Right renal pelvis (tissue), 4 donors: Measurements from ENCODE around the gene SAMHD1. TPM values are rescaled to one million over a fixed set of nuclear protein-coding genes. Genes with fewer than 3 reads are reported as not detected.
"Not testable (repeated sequence)": the region's sequence is repeated elsewhere in the genome, so short reads cannot be mapped to it uniquely, and the experiment has no call there.

Experiments used
- DNase-seq, 4 donors: peaks; one replicate each; pipeline ENCODE4 v3.0.0-alpha.2; 2013; ENCODE audit warnings: low read depth in 4 of 4, low spot score in 3 of 4, missing footprints in 1 of 4
- polyA plus RNA-seq, 4 donors: library from polyadenylated mRNA; unstranded; fragments of 120-200 nt; gene quantifications; one replicate each; pipeline ENCODE4 v1.2.1, GENCODE V29; 2013; ENCODE audit not compliant: insufficient read length in 4 of 4

The SAMHD1 gene
- polyA plus RNA-seq = 10 to 100 TPM; 22.1 to 27.6 (median 25.6) TPM

DNA sequence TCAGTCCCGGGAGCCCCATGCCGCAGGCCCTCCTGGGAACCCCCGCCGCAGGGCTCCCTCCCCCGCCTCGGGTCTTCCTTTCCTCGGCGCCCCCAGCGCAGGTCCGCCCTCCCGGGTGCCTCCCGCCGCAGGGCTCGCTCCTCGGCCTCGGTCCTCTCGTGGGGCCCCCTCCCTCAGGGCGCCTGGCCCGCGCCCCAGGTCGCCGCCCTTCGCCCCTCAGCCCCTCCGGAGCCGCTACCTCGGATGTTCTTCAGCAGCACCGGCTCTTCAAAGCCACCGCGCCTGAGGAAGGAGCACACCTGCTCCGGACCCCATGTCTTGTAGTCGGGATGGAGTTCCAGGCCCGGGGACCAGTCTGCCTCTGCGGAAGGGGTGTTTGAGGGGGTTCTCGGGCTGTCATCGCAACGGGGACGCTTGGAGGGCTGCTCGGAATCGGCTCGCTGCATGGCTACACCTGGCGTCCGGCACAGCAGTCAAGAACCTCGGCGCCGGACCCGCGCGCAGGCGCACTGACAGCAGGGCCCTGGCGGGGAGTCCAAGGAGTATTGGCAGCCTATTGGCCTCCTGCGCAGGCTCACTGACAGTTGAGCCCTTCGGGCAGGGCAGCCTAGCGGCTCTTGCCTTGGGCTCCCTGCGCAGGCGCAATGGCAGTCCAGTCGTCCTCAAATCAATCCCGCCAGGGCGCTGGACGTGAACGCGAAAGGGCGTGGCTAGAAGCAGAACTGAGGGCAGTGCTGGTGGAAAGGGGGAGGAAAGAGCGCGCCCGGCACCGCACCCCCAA lies at the start of gene SAMHD1:
TSS of gene SAMHD1 (minus strand) at position 511 of the 781 bp plus-strand sequence. CDS start at position 446, 65 bp downstream.
- DNase-seq = peak; percentile 78 to 90 (median 86)

DNA sequence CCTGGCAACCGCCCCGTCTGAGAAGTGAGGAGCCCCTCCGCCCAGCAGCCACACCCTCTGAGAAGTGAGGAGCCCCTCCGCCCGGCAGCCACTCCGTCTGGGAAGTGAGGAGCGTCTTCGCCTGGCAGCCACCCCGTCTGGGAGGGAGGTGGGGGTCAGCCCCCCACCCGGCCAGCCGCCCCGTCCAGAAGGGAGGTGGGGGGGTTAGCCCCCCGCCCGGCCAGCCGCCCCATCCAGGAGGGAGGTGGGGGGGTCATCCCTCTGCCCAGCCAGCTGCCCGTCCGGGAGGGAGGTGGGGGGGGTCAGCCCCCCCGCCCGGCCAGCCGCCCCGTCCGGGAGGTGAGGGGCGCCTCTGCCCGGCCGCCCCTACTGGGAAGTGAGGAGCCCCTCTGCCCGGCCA lies 48.7 kb upstream of the SAMHD1 start:
- DNase-seq = not testable (repeated sequence)

DNA sequence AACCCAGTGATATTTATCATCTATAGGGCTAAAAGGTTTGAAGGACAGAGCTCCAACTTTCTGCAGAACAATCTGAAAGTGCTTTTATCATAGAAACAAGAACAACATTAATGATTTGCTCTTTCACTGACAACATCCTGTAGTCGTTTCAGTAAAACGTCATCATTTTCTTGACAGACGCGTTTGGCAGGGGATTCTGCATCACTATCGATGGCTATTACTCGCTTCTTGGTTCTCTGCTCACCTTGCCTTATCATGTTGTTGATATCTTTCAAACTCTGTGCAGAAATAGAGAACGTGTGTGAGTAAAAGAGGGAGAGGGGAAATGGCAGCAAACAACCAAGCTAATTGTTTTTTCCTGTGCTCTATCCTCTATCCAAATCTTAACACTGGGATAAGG lies 47.1 kb upstream of the SAMHD1 start:
- no peak for DNase-seq

DNA sequence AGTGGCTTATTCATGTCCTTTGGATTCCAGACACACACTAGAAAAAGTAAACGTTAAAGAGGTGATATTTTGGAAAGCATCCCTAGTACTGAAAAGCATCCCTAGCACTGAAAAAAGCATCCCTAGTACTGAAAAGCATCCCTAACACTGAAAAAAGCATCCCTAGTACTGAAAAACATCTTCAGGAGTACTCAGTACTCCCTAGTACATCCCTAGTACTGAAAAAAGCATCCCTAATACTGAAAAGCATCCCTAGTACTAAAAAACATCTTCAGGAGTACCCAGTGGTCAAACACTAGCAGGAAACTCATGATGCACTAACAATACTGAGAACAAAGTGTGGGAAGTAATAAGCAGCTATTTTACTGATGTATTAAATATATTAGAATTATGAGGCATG lies 45.6 kb upstream of the SAMHD1 start:
- no peak for DNase-seq

DNA sequence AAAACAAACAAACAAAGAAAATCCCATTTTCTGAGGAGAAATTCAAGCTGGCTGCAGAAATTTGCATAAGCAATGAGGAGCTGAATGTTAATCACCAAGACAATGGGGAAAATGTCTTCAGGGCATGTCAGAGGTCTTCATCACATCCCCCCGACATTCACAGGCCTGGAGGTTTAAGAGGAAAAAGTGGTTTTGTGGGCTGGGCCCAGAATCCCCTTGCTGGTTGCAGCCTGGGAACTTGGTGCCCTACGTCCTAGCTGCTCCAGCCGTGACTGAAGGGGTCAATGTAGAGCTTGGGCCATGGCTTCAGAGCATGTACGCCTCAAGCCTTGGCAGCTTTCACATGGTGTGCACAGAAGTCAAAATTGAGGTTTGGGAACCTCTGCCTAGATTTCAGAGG lies 42.7 kb upstream of the SAMHD1 start:
- DNase-seq = not testable (repeated sequence)

DNA sequence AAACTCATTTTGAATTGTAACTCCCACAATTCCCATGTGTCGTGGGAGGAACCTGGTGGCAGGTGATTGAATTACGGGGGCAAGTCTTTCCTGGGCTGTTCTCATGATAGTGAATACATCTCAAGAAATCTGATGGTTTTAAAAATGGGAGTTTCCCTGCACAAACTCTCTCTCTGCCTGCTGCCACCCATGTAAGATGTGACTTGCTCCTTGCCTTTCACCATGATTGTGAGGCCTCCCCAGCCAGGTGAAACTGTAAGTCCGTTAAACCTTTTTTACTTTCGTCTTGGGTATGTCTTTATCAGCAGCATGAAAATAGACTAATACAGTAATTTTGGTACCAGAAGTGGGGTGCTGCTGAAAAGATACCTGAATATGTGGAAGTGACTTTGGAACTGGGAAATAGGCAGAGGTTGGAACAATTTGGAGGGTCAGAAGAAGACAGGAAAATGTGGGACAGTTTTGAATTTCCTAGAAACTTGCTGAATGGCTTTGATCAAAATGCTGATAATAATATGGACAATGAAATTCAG lies 41.4 kb upstream of the SAMHD1 start:
- no peak for DNase-seq

DNA sequence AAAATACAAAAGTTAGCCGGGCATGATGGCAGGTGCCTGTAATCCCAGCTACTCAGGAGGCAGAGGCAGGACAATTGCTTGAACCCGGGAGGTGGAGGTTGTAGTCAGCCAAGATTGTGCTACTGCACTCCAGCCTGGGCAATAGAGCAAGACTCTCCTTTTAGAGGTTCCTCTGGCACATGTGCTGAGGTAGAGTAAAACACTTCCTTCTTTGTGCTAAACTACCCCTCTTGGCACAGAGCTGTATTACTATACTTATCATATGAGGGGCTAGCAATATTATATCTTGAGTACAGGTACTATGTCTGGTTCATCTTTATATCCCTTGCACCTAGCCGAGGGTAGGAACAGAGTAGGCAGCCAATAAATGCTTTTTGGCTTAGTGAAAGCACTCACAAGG lies 40.2 kb upstream of the SAMHD1 start:
- no peak for DNase-seq

DNA sequence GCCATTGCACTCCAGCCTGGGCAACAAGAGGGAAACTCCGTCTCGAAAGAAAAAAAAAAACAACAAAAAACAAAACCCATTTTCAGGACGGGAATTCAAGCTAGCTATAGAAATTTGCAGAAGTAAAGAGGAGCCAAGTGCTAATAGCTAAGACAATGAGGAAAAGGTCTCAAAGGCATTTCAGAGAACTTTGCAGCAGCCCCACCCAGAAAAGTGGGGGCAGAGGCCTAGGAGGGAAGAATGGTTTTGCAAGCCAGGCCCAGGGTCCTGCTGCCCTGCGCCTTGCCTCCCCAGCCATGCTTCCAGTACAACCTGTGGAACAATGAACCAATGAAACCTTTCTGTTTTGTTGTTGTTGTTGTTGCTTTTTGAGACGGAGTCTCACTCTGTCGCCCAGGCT lies 38.3 kb upstream of the SAMHD1 start:
- no peak for DNase-seq

DNA sequence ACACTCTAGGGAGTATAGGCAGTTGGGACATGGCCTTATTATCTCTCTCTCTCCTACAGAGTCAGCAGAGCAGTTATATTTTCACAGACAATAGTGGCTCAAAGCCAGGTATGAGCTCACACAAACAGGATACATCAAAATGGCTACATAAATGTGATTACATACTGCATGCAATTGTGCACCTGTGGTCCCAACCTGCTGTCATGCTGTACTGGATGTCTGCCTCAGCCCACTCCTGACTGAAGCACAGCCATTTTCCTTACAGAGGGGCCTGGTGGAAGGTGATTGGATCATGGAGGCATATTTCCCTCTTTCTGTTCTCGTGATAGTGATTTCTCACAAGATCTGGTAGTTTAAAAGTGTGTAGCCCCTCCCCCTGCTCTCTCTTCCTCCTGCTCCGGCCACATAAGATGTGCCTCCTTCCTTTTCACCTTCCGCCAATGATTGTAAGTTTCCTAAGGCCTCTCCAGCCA lies 37.0 kb upstream of the SAMHD1 start:
- DNase-seq = no peak

DNA sequence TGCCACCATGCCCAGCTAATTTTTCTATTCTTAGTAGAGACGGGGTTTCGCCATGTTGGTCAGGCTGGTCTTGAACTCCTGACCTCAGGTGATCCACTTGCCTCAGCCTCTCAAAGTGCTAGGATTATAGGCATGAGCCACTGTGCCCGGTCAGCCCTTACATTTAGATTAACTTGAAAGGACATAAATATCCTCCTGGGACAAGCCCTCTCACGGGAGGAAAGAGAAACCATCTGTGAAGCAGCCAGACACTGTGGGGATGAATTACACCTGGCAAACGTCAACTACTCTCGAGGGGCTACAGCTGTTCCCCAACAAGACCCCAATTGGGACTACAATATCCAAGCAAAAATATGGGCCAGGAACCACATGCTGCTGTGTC lies 32.7 kb upstream of the SAMHD1 start:
- no peak for DNase-seq

DNA sequence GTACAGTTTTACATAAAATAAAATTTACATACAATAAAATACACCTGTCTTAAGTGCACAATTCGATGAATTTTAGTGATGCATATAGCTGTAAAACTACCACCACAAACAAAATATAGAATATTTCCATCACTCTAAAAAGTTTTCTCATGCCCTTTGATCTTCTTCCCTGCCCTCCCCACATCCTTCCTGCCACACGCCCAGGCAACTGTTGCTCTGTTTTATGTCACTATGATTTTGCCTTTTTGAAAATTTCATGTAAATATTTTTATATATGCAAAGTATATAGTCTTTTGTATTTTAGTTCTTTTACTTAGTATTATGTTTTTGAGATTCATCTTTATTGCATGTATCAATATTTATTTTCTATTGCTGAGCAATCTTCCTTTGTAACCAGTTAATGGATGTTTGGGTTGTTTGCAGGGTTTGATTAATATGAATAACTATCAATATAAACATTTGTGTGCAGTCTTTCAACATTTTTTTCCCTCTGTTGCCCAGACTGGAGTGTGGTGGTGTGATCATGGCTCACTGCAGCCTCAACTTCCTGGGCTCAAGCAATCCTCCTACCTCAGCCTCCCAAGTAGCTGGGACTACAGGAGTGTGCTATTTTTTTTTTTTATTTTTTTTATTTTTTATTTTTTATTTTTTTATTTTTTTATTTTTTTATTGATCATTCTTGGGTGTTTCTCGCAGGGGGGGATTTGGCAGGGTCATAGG lies 23.8 kb upstream of the SAMHD1 start:
- DNase-seq = no peak

DNA sequence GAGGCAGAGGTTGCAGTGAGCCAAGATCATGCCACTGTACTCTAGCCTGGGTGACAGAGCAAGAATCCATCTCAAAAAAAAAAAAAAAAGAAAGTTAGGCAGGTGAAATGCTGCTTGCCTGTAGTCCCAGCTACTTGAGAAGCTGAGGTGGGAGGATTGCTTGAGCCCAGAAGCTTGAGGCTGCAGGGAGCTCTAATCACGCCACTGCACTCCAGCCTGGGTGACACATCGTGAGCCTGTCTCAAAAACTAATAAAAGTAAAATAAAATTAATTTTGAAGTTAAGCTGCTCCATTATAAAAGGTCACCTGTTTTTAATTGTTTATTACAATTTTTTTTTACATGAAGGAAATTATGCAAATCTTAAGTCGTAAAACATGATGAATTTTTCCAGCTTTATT lies 23.2 kb upstream of the SAMHD1 start:
- no peak for DNase-seq

DNA sequence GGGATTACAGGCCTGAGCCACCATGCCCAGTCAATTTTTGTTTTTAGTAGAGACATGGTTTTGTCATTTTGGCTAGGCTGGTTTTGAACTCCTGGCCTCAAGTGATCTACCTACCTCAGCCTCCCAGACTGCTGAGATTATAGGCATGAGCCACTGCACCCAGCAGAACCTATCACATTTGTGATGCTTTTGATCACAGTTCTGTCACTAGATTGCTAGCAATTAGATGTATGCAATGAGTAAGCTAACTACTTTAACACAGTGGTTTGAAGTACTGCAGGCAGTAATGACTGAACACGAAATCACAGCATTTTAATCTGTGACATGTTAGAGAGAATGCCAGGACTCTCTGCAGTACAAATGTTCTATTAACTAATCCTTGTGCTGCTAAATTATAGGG lies 19.6 kb upstream of the SAMHD1 start:
- no peak for DNase-seq

DNA sequence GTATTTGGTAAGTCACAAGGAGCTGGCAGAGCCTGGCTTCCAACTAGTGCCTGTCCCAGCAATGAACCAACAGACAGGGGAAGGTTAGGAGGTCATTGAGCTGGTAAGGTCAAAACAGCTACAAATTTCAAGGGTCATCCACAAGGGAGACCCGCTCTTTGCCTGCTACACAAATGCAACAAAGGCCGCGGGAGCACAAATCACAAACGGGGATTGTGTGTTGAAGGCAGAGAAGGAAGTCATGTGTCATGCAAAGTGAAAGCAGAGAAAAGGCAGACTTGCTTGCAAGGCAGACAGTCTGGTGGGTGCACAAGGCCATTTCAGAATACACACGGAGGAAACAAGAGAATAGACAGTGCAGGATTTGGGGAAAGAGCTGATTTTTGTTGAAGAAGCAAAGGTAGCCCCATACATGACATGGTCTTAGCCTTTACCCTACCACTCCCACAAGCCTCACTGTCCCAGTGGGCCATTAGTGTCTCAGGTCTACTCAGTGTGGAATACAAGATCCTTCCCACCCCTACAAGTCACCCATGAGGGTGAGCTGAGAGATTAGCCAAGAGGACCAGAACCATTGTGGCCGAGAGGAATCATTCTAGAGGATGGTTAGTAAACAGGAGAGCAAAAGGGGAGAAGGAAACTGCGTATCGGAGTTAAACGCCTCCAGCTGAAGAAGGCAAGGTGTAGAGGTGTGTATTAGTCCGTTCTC lies 18.1 kb upstream of the SAMHD1 start:
- no peak for DNase-seq

DNA sequence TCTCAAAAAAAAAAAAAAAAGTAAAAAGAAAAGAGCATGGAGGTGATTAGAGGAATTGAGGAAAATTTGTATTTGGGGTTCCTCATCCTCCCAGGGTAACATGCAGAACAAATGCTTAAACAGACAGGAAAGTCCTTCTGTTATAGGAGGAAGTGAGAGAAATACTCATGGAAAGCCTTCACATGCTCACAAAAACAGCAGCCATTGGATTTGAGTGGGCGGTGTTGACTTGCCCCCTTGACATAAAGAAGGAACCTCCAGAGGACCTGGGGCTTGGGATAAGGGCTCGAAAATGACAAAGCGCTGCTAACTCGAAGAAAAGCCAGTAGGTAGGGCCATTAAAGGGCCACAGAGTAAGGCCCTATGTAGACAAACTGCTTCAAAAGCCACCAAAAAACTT lies 17.5 kb upstream of the SAMHD1 start:
- DNase-seq = no peak

DNA sequence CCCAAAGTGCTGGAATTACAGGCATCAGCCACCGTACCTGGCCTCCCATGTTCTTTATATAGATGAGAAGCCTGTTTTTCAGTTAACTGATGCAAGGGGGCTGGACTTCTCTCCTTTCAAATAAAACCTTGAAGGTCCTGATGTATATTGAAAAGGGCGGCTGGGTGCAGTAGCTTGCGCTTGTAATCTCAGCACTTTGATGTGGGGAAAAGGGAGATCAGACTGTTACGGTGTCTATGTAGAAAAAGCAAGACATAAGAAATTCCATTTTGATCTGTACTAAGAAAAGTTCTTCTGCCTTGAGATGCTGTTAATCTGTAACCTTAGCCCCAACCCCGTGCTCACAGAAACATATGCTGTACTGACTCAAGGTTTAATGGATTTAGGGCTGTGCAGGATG lies 16.1 kb upstream of the SAMHD1 start:
- no peak for DNase-seq

DNA sequence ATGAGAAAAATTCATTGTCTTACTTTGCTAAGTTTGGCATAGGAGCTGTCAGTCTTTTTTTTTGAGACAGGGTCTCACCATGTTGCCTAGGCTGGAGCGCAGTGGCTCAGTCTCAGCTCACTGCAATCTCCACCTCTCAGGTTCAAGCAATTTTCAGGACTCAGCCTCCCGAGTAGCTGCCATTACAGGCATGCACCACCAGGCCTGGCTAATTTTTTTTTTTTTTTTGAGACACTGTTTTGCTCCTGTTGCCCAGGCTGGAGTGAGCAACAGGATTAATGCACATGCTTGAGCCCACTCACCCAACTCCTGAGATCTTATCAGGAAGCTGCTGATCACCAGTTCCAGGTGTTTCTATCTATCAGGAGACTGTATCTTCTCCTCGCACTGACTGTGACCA lies 15.5 kb upstream of the SAMHD1 start:
- DNase-seq = not testable (repeated sequence)

DNA sequence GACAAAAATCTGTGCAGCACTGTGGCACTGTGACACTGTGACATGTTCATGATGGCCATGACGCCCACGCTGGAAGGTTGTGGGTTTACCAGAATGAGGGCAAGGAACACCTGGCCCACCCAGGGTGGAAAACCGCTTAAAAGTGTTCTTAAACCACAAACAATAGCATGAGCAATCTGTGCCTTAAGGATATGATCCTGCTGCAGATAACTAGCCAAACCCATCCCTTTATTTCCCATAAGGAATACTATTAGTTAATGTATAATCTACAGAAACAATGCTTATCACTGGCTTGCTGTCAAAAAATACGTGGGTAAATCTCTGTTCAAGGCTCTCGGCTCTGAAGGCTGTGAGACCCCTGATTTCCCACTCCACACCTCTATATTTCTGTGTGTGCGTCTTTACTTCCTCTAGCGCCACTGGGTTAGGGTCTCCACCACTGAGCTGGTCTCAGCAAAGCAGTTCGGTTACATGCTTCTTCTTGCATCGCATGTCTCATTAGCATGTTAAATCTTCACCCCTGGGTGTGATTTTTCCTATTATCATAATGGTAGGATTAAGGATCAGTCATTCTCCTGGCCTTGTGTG lies 10.9 kb upstream of the SAMHD1 start:
- DNase-seq = not testable (repeated sequence)

DNA sequence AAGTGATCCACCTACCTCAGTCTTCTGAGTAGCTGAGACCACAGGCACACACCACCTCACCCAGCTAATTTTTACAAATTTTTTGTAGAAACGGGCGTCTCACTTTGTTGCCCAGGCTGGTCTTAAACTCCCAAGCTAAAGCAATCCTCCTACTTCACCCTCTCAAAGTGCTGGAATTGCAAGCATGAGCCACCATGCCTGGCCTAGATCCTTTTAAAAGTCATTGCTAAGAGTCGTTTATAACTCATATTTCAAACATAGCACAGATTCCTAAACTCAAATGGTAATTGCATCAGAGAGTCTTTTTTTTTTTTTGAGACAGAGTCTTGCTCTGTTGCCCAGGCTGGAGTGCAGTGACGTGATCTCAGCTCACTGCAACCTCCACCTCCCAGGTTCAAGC lies 7.7 kb upstream of the SAMHD1 start:
- no peak for DNase-seq

DNA sequence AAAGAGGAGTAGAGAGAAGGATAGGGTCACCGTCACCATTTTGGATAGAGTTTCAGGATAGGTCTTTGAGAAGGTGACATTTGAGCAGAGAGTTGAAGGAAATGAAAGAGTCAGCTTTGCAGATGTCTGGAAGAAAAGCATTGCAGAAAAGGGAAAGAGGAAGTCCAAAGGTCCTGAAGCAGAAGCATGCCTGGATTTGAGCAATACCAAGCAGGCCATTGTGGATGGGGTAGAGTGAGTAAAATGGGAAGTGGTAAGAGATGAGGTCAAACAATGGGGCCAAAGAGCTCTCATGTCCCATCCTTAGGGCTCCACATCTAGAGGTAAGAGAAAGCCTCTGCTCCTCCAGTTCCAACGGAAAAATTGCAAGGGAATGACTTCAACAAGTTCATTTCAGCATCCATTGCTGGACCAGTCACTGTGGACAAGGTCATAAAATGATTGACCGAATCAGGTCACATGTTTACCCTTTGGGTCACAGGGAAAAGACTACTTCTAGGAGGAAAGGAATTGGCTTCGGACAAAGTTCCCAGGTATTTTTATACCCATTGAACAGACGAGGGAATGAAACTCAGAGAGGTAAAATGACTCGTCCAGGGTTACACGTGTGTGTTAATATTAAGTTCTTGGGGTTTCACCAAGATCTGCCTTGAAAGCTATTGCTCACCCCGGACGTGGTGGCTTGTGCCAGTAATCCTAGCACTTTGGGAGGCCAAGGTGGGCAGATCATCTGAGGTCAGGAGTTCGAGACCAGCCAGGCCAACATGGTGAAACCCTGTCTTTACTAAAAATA lies 6.6 kb upstream of the SAMHD1 start:
- no peak for DNase-seq
